ENCODE results near the gene SMIM5.

SMIM5 gene

DNA sequence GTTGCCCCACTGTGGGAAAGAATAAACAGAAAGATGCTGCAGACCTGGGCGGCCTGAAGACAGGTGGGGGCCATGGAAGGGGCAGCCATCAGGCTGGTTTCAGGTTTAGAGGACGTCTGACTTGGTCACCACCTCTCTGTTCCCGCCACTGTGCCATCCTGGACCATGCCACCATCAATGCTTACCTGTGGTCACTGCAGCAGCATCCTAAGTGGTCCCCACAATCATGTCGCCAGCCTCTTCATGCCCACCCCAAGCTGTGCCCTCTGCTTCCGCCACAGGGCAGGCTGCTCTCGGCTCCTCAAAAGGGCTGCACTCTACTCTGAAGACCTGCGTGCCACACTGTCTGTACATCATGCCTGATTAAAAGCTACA lies 10.4 kb downstream of the SMIM5 start:
- no peaks in the 10 kb centered on the region for H3K9me3 ChIP-seq (ENCODE audit: insufficient read depth, low read depth, low read length)

DNA sequence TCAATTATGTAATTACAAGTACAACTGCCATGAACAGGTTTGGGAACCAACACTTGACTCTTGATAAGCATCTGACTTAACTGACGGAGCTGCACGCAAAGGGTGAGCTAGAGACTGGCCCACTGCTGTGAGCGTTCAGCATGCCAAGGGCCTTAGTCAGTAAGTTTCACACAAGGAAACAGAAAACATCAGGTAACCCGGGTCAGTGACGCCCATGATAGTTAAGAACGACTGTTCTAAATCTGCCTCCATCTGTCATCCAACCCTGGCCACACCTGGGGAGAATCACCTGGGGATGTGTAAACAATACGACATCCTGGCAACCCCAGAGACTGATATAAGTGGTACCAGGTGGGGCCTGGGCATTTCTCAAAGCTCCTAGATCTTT lies 12.3 kb downstream of the SMIM5 start:
- H3K9ac ChIP-seq (ENCODE audit: low read length), result no peak overlapping the region
- peak overlapping the region; percentile 98 for H2BK12ac ChIP-seq (ENCODE audit: low read length)
- H2BK120ac ChIP-seq (ENCODE audit: insufficient read depth, low read length, poor library complexity), result peak overlapping the region; percentile 96
- peak overlapping the region; percentile 75 for H4K8ac ChIP-seq (ENCODE audit: low read depth, low read length)
- H3K14ac ChIP-seq (ENCODE audit: low read length), result peak overlapping the region; percentile 89
- H3K27me3 ChIP-seq (ENCODE audit: insufficient read depth, low read length), result no peaks in the 10 kb centered on the region
- H3K79me1 ChIP-seq (ENCODE audit: low read length), result peaks cover 25% of the 10 kb centered on the region
- H3K4me1 ChIP-seq (ENCODE audit: control insufficient read depth in 1 of 2, insufficient read depth in 2 of 2, low read length in 2 of 2), result peaks cover 41 to 45% of the 10 kb centered on the region in 2 experiments
- peaks cover 7 to 11% of the 10 kb centered on the region in 2 experiments for H3K36me3 ChIP-seq (ENCODE audit: control insufficient read depth in 1 of 2, insufficient read depth in 2 of 2, low read length in 2 of 2)
- no peak overlapping the region for H3K4me3 ChIP-seq (ENCODE audit: low read depth, low read length)
- peak overlapping the region; percentile 67 for H4K12ac ChIP-seq (ENCODE audit: low read depth, low read length)
- H3K9me3 ChIP-seq (ENCODE audit: insufficient read depth, low read depth, low read length), result no peaks in the 10 kb centered on the region
- peak overlapping the region; percentile 44 for H2AK5ac ChIP-seq (ENCODE audit: low read length)
- H4K91ac ChIP-seq (ENCODE audit: low read depth, low read length), result peak overlapping the region; percentile 98
- H3K79me2 ChIP-seq (ENCODE audit: control insufficient read depth, insufficient read depth, low read length, poor library complexity), result peaks cover 2% of the 10 kb centered on the region
- peak overlapping the region; percentile 82 for H2BK5ac ChIP-seq (ENCODE audit: low read depth, low read length, poor library complexity)
- DNase-seq, result peak; percentile 99 to 100
- no peak overlapping the region for H2AFZ ChIP-seq (ENCODE audit: insufficient read depth, low read length, poor library complexity)
- H3K23ac ChIP-seq (ENCODE audit: low read length), result no peak overlapping the region
- H3K18ac ChIP-seq (ENCODE audit: low read length), result peak overlapping the region; percentile 90
- no CpG with 5 or more reads among the region's 7 CpGs for WGBS (ENCODE audit: extremely low coverage, insufficient coverage, insufficient read length)
- H3K27ac ChIP-seq (ENCODE audit: low read depth, low read length), result peak overlapping the region; percentile 98
- H3K4ac ChIP-seq (ENCODE audit: low read depth, low read length), result peak overlapping the region; percentile 49
- H3K4me2 ChIP-seq (ENCODE audit: low read length), result peak overlapping the region; percentile 20

More for the DNA sequence above, 10.4 kb downstream of the SMIM5 start:
- Histone ChIP-seq H3K23ac (ENCODE audit: low read length) (no peak overlapping the region), H2BK12ac (ENCODE audit: low read length) (peak overlapping the region; percentile 28), H3K4ac (ENCODE audit: low read depth, low read length) (no peak overlapping the region), H3K27ac (ENCODE audit: low read depth, low read length) (peak overlapping the region; percentile 18), H4K8ac (ENCODE audit: low read depth, low read length) (peak overlapping the region; percentile 3), H3K9ac (ENCODE audit: low read length) (no peak overlapping the region), H3K4me2 (ENCODE audit: low read length) (no peak overlapping the region), H2BK5ac (ENCODE audit: low read depth, low read length, poor library complexity) (peak overlapping the region; percentile 10), H4K12ac (ENCODE audit: low read depth, low read length) (no peak overlapping the region), H3K14ac (ENCODE audit: low read length) (peak overlapping the region; percentile 34), H4K91ac (ENCODE audit: low read depth, low read length) (peak overlapping the region; percentile 41), H3K79me1 (ENCODE audit: low read length) (peaks cover 34% of the 10 kb centered on the region), H3K79me2 (ENCODE audit: control insufficient read depth, insufficient read depth, low read length, poor library complexity) (peaks cover 2% of the 10 kb centered on the region), H2BK120ac (ENCODE audit: insufficient read depth, low read length, poor library complexity) (peak overlapping the region; percentile 39), H3K4me3 (ENCODE audit: low read depth, low read length) (no peak overlapping the region), H2AFZ (ENCODE audit: insufficient read depth, low read length, poor library complexity) (no peak overlapping the region), H3K36me3 (ENCODE audit: control insufficient read depth in 1 of 2, insufficient read depth in 2 of 2, low read length in 2 of 2) (peaks cover 3 to 4% of the 10 kb centered on the region in 2 experiments), H3K4me1 (ENCODE audit: control insufficient read depth in 1 of 2, insufficient read depth in 2 of 2, low read length in 2 of 2) (peaks cover 50 to 54% of the 10 kb centered on the region in 2 experiments), H3K18ac (ENCODE audit: low read length) (peak overlapping the region; percentile 5), H3K27me3 (ENCODE audit: insufficient read depth, low read length) (no peaks in the 10 kb centered on the region), H2AK5ac (ENCODE audit: low read length) (peak overlapping the region; percentile 75)
- WGBS (ENCODE audit: extremely low coverage, insufficient coverage, insufficient read length), result no CpG with 5 or more reads among the region's 7 CpGs
- DNase-seq, result no peak

DNA sequence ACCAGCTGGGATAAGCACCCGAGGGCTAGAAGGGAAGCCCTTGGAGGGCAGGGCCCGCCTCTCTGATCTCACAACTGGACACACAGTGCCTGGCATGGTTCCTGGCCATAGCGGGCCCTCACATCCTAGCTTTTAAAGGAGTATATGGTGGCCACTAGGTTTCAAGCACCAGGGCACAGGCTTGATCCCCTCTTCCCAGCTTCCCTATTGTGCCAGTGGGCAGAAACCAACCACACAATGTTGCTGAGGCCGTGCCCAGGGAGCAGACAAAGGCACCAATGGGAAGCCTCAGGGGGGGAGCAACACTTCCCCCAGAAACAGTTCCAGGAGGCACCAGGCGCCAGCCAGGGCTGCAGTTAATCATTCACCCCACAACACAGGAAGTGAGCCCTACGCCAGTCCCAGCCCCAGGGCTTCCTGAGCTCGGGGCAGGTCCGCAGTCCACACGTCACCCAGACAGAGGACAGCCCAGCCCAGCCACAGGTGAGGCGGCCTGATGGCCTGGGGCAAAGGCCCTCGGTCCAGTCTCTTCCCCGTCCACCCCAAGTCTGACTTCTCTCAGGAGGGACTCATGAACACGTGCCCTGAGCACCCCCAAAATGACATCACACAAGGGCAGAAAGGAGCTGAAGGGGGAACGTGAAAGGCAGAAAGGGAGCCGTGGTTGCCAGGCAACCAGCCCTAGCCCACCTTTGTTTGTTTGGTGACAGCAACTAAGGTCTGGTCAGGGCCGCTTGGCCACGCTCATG lies 12.8 kb downstream of the SMIM5 start:
- WGBS (ENCODE audit: extremely low coverage, insufficient coverage, insufficient read length), result no CpG with 5 or more reads among the region's 17 CpGs
- H3K27ac ChIP-seq (ENCODE audit: low read depth, low read length), result peak overlapping the region; percentile 98
- H3K4me3 ChIP-seq (ENCODE audit: low read depth, low read length), result no peak overlapping the region
- no peaks in the 10 kb centered on the region for H3K9me3 ChIP-seq (ENCODE audit: insufficient read depth, low read depth, low read length)
- H3K79me2 ChIP-seq (ENCODE audit: control insufficient read depth, insufficient read depth, low read length, poor library complexity), result peaks cover 2% of the 10 kb centered on the region
- H2BK5ac ChIP-seq (ENCODE audit: low read depth, low read length, poor library complexity), result peak overlapping the region; percentile 82
- peak overlapping the region; percentile 98 for H2BK12ac ChIP-seq (ENCODE audit: low read length)
- peak; percentile 94 to 97 for DNase-seq
- peak overlapping the region; percentile 90 for H3K18ac ChIP-seq (ENCODE audit: low read length)
- H2BK120ac ChIP-seq (ENCODE audit: insufficient read depth, low read length, poor library complexity), result peak overlapping the region; percentile 96
- H4K91ac ChIP-seq (ENCODE audit: low read depth, low read length), result peak overlapping the region; percentile 98
- peaks cover 25% of the 10 kb centered on the region for H3K79me1 ChIP-seq (ENCODE audit: low read length)
- H3K4ac ChIP-seq (ENCODE audit: low read depth, low read length), result peak overlapping the region; percentile 49
- H3K27me3 ChIP-seq (ENCODE audit: insufficient read depth, low read length), result no peaks in the 10 kb centered on the region
- peak overlapping the region; percentile 6 for H3K4me2 ChIP-seq (ENCODE audit: low read length)
- H2AFZ ChIP-seq (ENCODE audit: insufficient read depth, low read length, poor library complexity), result no peak overlapping the region
- H3K14ac ChIP-seq (ENCODE audit: low read length), result peak overlapping the region; percentile 89
- H3K36me3 ChIP-seq (ENCODE audit: control insufficient read depth in 1 of 2, insufficient read depth in 2 of 2, low read length in 2 of 2), result peaks cover 11 to 17% of the 10 kb centered on the region in 2 experiments
- peak overlapping the region; percentile 75 for H4K8ac ChIP-seq (ENCODE audit: low read depth, low read length)
- peaks cover 36 to 40% of the 10 kb centered on the region in 2 experiments for H3K4me1 ChIP-seq (ENCODE audit: control insufficient read depth in 1 of 2, insufficient read depth in 2 of 2, low read length in 2 of 2)
- no peak overlapping the region for H3K9ac ChIP-seq (ENCODE audit: low read length)
- H3K23ac ChIP-seq (ENCODE audit: low read length), result no peak overlapping the region
- peak overlapping the region; percentile 44 for H2AK5ac ChIP-seq (ENCODE audit: low read length)
- H4K12ac ChIP-seq (ENCODE audit: low read depth, low read length), result peak overlapping the region; percentile 67

DNA sequence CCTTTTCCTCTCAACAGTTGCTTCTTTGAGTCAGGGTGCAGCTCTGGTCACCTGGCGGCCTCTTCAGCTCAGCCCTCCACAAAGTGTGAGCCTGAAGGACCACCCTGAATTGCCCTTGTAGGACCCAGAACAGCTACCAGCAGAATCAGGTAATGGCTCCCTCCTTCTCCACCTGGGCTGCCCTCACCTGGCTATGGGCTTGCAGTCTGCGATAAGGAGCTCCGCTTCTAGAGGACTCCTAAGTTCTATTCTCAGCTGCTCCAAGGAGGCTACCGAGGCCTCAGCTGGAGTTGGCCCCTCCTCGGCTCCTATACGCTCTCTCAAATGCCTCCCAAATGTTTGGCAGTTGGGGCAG lies 13.4 kb downstream of the SMIM5 start:
- Histone ChIP-seq H3K27ac (ENCODE audit: low read depth, low read length) (peak overlapping the region; percentile 98), H2BK12ac (ENCODE audit: low read length) (peak overlapping the region; percentile 58), H3K23ac (ENCODE audit: low read length) (no peak overlapping the region), H3K4ac (ENCODE audit: low read depth, low read length) (peak overlapping the region; percentile 7), H4K12ac (ENCODE audit: low read depth, low read length) (no peak overlapping the region), H4K91ac (ENCODE audit: low read depth, low read length) (peak overlapping the region; percentile 72), H3K79me2 (ENCODE audit: control insufficient read depth, insufficient read depth, low read length, poor library complexity) (peaks cover 2% of the 10 kb centered on the region), H3K79me1 (ENCODE audit: low read length) (peaks cover 25% of the 10 kb centered on the region), H2AFZ (ENCODE audit: insufficient read depth, low read length, poor library complexity) (no peak overlapping the region), H3K27me3 (ENCODE audit: insufficient read depth, low read length) (no peaks in the 10 kb centered on the region), H3K9ac (ENCODE audit: low read length) (no peak overlapping the region), H3K4me2 (ENCODE audit: low read length) (peak overlapping the region; percentile 2), H2AK5ac (ENCODE audit: low read length) (peak overlapping the region; percentile 5), H3K18ac (ENCODE audit: low read length) (peak overlapping the region; percentile 15), H3K4me3 (ENCODE audit: low read depth, low read length) (no peak overlapping the region), H4K8ac (ENCODE audit: low read depth, low read length) (peak overlapping the region; percentile 34), H3K36me3 (ENCODE audit: control insufficient read depth in 1 of 2, insufficient read depth in 2 of 2, low read length in 2 of 2) (peaks cover 11 to 18% of the 10 kb centered on the region in 2 experiments), H2BK120ac (ENCODE audit: insufficient read depth, low read length, poor library complexity) (peak overlapping the region; percentile 62), H3K14ac (ENCODE audit: low read length) (peak overlapping the region; percentile 52), H3K4me1 (ENCODE audit: control insufficient read depth in 1 of 2, insufficient read depth in 2 of 2, low read length in 2 of 2) (peaks cover 35 to 39% of the 10 kb centered on the region in 2 experiments), H2BK5ac (ENCODE audit: low read depth, low read length, poor library complexity) (peak overlapping the region; percentile 52), H3K9me3 (ENCODE audit: insufficient read depth, low read depth, low read length) (no peaks in the 10 kb centered on the region)
- no CpG with 5 or more reads among the region's 6 CpGs for WGBS (ENCODE audit: extremely low coverage, insufficient coverage, insufficient read length)
- peak in 1 of 2 donors; percentile 48 for DNase-seq

Measured in trophoblast cell (in vitro differentiated cells and primary cell).